GM18499 (cell line): ENCODE data around the gene LRP2.

Experiments used
- ATAC-seq: cut with Tn5 transposase; IDR thresholded peaks from one replicate; pipeline ENCODE4 v1.9.1; 2021; ENCODE audit warnings: moderate number of reproducible peaks; ENCODE audit not compliant: insufficient read depth, unreplicated experiment

LRP2 gene

GRCh38 chr2:169106134-169106533 lies 256.2 kb downstream of the LRP2 start:
- no peak for ATAC-seq

- no peak for ATAC-seq
Observed at GRCh38 chr2:169105476-169105875, 256.9 kb downstream of the LRP2 start.

- no peak for ATAC-seq
Observed at GRCh38 chr2:169104848-169105247, 257.5 kb downstream of the LRP2 start.

GRCh38 chr2:169095621-169096105 lies 266.7 kb downstream of the LRP2 start:
- ATAC-seq = no peak

DNA sequence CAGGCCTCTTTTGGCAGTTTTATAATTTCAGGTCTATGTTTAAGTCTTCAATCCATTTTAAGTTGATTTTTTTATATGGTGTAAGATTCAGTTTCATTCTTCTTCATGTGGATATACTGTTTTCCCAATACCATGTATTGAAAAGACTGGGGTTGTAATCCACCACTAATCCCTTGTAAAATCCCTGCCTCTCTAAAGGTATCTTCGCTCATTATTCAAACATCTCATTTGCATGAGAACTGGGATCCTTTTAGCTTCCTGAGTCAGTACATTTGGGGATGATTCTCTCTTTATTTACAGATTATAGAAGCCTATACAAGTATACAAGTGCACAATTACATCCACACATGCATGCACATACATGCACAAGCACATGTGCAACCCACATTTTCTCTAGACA lies 267.7 kb downstream of the LRP2 start:
- ATAC-seq = no peak

GRCh38 chr2:169093535-169093934 lies 268.8 kb downstream of the LRP2 start:
- ATAC-seq = no peak

- no peak for ATAC-seq
Observed at GRCh38 chr2:169091761-169092519, 270.4 kb downstream of the LRP2 start.

GRCh38 chr2:169091256-169091655 lies 271.1 kb downstream of the LRP2 start:
- ATAC-seq = no peak

DNA sequence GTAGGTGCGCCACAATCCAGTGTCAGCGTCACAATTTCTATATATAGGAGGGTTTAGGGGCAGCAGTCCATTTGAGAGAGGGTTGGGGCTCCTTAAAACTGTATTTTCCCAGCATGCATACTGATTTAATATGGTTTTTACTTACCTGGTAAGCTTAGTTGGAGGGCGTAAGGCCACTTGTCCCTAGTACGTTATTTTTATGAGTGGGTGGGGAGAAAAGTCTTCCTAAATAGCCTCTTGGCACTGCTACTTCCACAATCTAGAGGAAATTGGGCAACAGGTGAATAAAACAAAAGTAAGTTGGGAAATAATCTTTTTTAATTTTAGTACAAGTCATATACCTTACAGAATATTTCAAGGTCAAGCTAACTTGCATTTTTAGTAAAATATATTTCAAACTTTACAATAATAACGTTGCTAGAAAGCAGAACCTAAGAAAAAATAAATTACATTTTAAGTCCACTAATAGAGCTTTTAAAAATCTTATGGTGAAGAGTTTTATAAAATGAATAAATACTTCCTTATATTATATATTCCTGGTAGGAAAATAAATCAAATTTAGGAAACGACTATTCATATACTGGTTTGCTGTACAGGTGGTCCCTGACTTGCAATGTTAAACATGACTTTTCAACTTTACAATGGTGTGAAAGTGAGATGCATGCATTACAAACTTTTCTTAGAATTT lies 272.1 kb downstream of the LRP2 start:
- ATAC-seq = no peak

- no peak for ATAC-seq
Observed at GRCh38 chr2:169089182-169089581, 273.2 kb downstream of the LRP2 start.

- no peak for ATAC-seq
Observed at GRCh38 chr2:169087757-169088379, 274.5 kb downstream of the LRP2 start.

- no peak for ATAC-seq
Observed at GRCh38 chr2:169086893-169087467, 275.4 kb downstream of the LRP2 start.

DNA sequence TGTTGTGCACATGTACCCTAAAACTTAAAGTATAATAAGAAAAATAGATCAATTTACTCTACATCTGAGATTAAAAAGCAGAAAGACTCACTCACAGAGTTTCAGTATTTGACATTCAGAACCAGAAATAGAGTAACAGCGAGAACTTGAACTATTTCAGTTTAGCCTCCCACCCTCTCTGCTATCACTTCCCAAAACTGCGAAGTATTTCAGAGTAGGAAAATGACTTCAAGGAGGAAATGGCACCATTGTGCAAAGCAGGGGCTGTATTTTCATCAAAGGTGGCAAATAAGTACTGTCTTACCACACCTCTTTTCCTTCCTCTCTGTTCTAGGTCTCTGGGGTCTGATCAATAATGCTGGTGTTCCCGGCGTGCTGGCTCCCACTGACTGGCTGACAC lies 279.3 kb downstream of the LRP2 start:
- ATAC-seq = peak; percentile 47

- no peak for ATAC-seq
Observed at GRCh38 chr2:169081551-169081950, 280.8 kb downstream of the LRP2 start.

DNA sequence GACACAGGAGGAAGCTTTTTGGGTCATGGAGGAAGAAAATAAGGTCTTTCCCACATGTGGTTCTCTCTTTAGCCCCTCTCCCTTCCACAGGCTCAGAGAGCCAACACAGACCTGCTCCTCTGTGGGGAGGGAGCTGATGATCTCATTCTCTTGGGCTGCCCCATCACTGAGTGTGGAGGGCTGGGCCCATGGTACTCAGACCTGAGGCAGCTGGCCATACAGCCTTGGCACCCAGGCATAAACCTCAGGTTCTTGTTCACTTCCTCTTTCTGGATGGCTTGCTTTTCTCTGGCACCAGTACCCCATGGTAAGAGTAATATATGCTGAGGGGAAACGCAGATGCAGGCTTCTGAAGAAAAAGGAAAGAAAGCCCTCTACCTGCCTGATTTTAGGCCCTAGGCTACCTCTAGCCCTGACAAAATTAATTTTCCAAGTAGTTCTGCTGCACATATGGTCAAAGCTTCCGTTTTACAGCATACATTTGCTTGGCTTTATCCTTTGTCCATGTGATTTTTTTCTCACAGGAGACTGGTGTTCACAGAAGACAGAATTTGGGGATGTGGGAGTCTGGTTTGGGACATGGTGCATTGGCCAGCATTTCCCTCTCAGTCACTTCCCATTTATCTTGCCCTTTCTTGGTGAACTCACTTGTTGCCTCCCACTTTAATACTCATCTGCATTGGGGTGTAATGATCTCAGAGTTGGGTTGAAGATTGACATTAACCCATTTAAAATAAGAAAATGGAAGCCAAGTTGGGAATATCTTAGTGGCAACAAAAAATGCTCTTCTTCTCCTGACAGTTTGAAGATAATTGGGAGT lies 281.9 kb downstream of the LRP2 start:
- no peak for ATAC-seq

DNA sequence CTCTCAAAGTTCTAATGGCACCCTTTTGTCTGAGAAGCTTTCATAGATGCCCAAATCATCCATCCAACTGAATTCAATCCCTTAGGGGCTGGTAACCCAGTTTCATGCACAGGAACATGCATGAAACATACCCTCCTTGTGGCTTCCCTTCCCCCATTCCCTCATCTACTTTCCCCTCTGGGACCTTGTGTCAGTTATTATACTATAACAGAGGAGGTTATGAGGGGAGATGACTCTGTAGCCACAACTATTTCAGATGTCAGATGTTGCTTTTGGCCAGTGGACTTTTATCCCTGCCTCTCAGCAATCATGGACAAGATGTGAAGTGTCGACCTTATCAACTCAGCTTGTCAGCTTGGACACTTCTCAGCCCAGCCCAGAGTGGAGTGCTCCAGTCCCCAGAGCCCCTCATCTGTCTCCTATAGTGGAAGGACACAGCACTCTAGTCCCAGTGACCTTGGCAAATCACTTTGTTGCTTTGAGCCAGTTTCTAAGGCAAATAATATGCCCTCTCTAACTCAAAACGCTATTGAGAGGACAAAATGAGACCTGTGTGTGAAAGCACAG lies 284.6 kb downstream of the LRP2 start:
- ATAC-seq = no peak
